GM13976 (cell line): Measurements from ENCODE around the gene CALN1.

Experiments
- DNase-seq: peaks from one replicate; pipeline ENCODE4 v3.0.0; 2012; ENCODE audit warnings: low spot score
- in situ Hi-C: fragments of 300-500 bp; cut with MboI; formaldehyde crosslinking; loops from one replicate; pipeline ENCODE4 v1.12.0; 2022; ENCODE audit warnings: low sequenced_read_pairs, mixed read lengths, inconsistent platforms; ENCODE audit not compliant: unreplicated experiment
- TF ChIP-seq, protein P1 (sequence below): IDR thresholded peaks from 2 replicates; pipeline ENCODE4 v1.5.1; 2012; ENCODE audit warnings: borderline replicate concordance, mild to moderate bottlenecking; ENCODE audit not compliant: insufficient read depth; ENCODE audit errors: extremely low read depth, missing control alignments, control extremely low read depth

The CALN1 gene

DNA sequence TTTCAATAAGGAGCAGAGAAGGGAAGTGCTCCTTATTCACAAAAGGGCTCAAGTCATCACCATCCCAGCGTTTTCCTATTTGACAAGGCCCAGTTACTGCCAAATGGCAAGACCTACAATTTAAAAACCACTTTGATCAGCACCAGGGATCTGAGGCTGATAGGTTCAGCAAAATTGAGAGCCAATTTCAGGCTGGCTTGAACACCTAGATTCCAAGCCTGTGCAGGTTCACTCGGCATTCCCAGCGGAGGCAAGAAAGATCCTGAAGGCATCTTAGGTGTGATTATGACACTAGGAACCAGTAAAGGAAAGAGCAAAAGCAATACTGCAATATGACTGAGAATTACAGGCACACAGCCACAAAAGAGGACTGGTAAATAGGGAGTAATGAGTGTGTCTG lies 441.4 kb downstream of the CALN1 start:
- TF ChIP-seq, protein P1, sequence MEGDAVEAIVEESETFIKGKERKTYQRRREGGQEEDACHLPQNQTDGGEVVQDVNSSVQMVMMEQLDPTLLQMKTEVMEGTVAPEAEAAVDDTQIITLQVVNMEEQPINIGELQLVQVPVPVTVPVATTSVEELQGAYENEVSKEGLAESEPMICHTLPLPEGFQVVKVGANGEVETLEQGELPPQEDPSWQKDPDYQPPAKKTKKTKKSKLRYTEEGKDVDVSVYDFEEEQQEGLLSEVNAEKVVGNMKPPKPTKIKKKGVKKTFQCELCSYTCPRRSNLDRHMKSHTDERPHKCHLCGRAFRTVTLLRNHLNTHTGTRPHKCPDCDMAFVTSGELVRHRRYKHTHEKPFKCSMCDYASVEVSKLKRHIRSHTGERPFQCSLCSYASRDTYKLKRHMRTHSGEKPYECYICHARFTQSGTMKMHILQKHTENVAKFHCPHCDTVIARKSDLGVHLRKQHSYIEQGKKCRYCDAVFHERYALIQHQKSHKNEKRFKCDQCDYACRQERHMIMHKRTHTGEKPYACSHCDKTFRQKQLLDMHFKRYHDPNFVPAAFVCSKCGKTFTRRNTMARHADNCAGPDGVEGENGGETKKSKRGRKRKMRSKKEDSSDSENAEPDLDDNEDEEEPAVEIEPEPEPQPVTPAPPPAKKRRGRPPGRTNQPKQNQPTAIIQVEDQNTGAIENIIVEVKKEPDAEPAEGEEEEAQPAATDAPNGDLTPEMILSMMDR: no peak
- in situ Hi-C loops: no loop called here
- no peak for DNase-seq

DNA sequence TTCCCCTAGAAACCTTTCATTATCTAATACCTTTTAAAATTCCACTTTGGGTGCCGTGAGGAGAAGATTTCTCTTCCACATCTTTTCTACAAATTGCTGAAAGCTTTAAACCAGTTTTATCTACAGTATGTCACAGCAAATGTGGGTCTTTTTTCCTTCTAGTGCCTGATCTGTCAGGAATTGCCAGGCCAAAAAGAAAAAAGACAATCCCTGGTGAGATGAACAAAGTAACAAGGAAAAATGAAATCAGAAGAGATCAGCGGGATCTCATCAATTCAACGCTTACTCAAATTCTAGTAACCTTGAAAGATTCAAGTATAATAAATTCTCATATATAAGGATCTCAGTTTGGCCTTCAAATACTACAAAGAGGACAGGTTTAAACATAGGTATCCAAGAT lies 449.5 kb downstream of the CALN1 start:
- in situ Hi-C loops: no loop called here
- TF ChIP-seq, protein P1: no peak
- no peak for DNase-seq

DNA sequence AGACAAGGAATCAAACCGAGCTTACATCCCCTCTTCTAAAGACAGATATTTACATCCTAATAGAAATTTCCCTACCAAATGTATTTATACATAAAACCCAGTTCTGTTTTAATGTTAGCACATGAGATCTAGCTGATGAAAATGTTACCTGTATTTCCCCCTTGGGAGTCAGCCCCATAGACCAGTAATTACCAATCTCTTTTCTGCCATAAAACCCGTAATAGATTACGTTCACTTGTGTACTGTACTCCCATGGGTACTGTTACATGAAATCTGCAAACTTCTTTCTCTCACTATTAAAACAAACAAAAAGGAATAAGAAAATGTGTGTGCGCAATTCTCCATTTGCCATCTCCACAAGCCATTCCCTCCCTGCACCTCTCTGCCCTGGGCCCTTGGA lies 450.9 kb downstream of the CALN1 start:
- in situ Hi-C loops: no loop called here
- no peak for DNase-seq
- TF ChIP-seq, protein P1: no peak

DNA sequence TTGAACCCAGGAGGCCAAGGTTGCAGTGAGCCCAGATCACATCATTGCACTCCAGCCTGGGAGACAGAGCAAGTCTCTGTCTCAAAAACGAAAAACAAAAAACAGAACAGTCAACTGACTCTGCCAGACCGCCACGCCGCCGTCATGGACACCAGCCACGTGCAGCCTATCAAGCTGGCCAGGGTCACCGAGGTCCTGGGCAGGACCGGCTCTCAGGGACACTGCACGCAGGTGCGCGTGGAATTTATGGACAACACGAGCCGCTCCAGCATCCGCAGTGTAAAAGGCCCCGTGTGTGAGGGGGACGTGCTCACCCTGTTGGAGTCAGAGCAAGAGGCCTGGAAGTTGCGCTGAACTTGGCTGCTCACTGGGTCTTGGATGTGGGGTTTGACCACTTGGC lies 470.0 kb downstream of the CALN1 start:
- DNase-seq: no peak
- in situ Hi-C loops: no loop called here
- TF ChIP-seq, protein P1: no peak

DNA sequence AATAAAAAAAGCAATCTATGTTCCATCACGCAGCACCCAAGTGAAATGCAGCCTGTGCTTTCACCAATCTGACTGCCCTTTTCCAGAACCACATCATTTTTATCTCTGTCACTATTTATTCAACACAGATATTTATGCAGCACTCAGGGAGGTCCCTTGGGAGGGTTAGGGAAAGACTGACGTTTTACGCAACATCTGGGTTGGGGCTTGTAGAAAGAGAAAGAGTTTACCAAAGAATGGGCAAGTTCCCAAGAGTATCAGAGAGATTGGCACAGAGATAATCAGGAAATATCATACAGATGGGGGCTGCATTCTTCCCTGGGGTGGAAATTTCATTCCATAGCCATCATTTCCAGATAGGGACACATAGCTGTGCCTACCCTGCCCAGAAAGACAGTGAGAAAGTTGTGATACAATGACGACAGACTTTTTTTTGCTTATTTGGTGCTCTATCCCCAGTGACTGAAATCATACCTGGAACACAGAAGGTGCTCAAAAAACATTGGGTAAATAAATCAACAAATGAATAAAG lies 474.2 kb downstream of the CALN1 start:
- in situ Hi-C loops: no loop called here
- TF ChIP-seq, protein P1: no peak
- DNase-seq: no peak

DNA sequence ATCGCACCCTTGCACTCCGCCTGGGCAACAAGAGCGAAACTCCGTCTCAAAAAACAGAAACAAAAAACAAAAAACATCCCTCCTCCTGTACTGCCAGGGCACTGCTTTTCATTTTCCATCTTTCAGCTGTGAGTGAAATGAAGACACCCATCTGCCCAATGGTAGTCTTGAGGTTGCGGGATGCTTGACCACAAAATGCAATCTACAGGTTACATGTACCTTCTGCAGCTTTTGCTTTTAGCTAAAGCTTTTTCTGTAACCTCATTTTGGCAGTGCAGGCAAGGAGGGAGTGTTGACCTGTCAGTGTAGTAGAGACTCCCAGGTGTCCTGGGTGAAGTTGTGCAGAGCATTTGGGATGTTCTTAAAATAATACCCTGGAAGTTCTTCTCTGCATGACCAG lies 476.5 kb downstream of the CALN1 start:
- DNase-seq: no peak
- TF ChIP-seq, protein P1: no peak
- in situ Hi-C loops: no loop called here

DNA sequence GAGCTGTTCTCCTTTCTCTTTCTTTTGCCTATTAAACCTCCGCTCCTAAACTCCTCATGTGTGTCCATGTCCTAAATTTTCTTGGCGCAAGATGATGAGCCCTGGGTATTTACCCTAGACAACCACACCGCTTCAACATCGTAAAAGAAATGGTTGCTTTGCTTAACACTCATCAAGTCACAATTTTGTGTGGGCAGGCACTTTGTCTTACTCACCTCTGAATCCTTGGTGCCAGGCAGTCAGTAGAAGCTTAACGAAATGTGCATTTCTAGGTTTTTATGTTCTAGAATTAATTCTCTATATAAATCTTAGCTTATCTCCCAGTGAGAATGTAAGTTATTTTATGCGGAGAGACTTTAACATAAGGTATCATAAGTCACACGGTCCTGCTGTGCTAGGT lies 478.7 kb downstream of the CALN1 start:
- in situ Hi-C loops: no loop called here
- no peak for DNase-seq
- TF ChIP-seq, protein P1: no peak
